ENCODE results near the gene FHL5.
"Not testable (repeated sequence)": the region's sequence is repeated elsewhere in the genome, so short reads cannot be mapped to it uniquely, and the experiment has no call there.

FHL5 gene

GRCh38 chr6:96611342-96611991, 48.5 kb downstream of the FHL5 start:
- no peak for DNase-seq

- DNase-seq, result no peak
Observed at GRCh38 chr6:96613291-96613999, 50.5 kb downstream of the FHL5 start.

- DNase-seq, result no peak
Observed at GRCh38 chr6:96620851-96621250, 57.9 kb downstream of the FHL5 start.

GRCh38 chr6:96621983-96622382, 59.1 kb downstream of the FHL5 start:
- no peak for DNase-seq

- DNase-seq, result no peak
Observed at GRCh38 chr6:96624957-96625356, 62.0 kb downstream of the FHL5 start.

- DNase-seq, result no peak
Observed at GRCh38 chr6:96626759-96627364, 63.9 kb downstream of the FHL5 start.

GRCh38 chr6:96631248-96631647, 68.3 kb downstream of the FHL5 start:
- DNase-seq, result no peak

GRCh38 chr6:96637979-96638378, 75.1 kb downstream of the FHL5 start:
- not testable (repeated sequence) for DNase-seq

- DNase-seq, result no peak
Observed at GRCh38 chr6:96645106-96645505, 82.2 kb downstream of the FHL5 start.

- no peak for DNase-seq
Observed at GRCh38 chr6:96649926-96650325, 87.0 kb downstream of the FHL5 start.

GRCh38 chr6:96651816-96652215, 88.9 kb downstream of the FHL5 start:
- no peak for DNase-seq

GRCh38 chr6:96652552-96652951, 89.6 kb downstream of the FHL5 start:
- no peak for DNase-seq

GRCh38 chr6:96653181-96653580, 90.3 kb downstream of the FHL5 start:
- DNase-seq, result no peak

GRCh38 chr6:96656567-96656966, 93.6 kb downstream of the FHL5 start:
- no peak for DNase-seq

GRCh38 chr6:96657344-96657743, 94.4 kb downstream of the FHL5 start:
- DNase-seq, result no peak

- no peak for DNase-seq
Observed at GRCh38 chr6:96659084-96659845, 96.3 kb downstream of the FHL5 start.
